HG02970 (cell line): Measurements from ENCODE around the gene MRPS16.

Experiments
- ATAC-seq: cut with Tn5 transposase; IDR thresholded peaks from one replicate; pipeline ENCODE4 v1.9.1; 2021; ENCODE audit warnings: mild to moderate bottlenecking, moderate library complexity, moderate number of reproducible peaks; ENCODE audit not compliant: unreplicated experiment, low FRiP score

Gene MRPS16

GRCh38 chr10:73244866-73245477, 7.5 kb downstream of the MRPS16 start:
- ATAC-seq, result no peak

GRCh38 chr10:73239908-73240307, 12.5 kb downstream of the MRPS16 start:
- no peak for ATAC-seq

- no peak for ATAC-seq
Observed at GRCh38 chr10:73238990-73239566, 13.4 kb downstream of the MRPS16 start.

- ATAC-seq, result no peak
Observed at GRCh38 chr10:73234695-73235094, 17.7 kb downstream of the MRPS16 start.

GRCh38 chr10:73233883-73234282, 18.6 kb downstream of the MRPS16 start:
- ATAC-seq, result no peak

- no peak for ATAC-seq
Observed at GRCh38 chr10:73232887-73233286, 19.6 kb downstream of the MRPS16 start.

GRCh38 chr10:73229567-73229966, 22.9 kb downstream of the MRPS16 start:
- no peak for ATAC-seq

GRCh38 chr10:73228247-73228646, 24.2 kb downstream of the MRPS16 start:
- no peak for ATAC-seq

- ATAC-seq, result no peak
Observed at GRCh38 chr10:73226663-73227062, 25.8 kb downstream of the MRPS16 start.

- no peak for ATAC-seq
Observed at GRCh38 chr10:73225518-73225917, 26.9 kb downstream of the MRPS16 start.

GRCh38 chr10:73220989-73221388, 31.5 kb downstream of the MRPS16 start:
- ATAC-seq, result no peak

GRCh38 chr10:73219384-73219783, 33.1 kb downstream of the MRPS16 start:
- ATAC-seq, result no peak

GRCh38 chr10:73218431-73219191, 33.8 kb downstream of the MRPS16 start:
- ATAC-seq, result no peak

- ATAC-seq, result no peak
Observed at GRCh38 chr10:73217628-73218027, 34.8 kb downstream of the MRPS16 start.

- no peak for ATAC-seq
Observed at GRCh38 chr10:73215749-73216148, 36.7 kb downstream of the MRPS16 start.

- ATAC-seq, result no peak
Observed at GRCh38 chr10:73211106-73211811, 41.2 kb downstream of the MRPS16 start.

- no peak for ATAC-seq
Observed at GRCh38 chr10:73210395-73211105, 41.9 kb downstream of the MRPS16 start.

- no peak for ATAC-seq
Observed at GRCh38 chr10:73209705-73210104, 42.7 kb downstream of the MRPS16 start.

- ATAC-seq, result no peak
Observed at GRCh38 chr10:73207883-73208282, 44.6 kb downstream of the MRPS16 start.

GRCh38 chr10:73206385-73206784, 46.1 kb downstream of the MRPS16 start:
- no peak for ATAC-seq

GRCh38 chr10:73205890-73206289, 46.6 kb downstream of the MRPS16 start:
- no peak for ATAC-seq
